ENCODE measurements around the gene IFITM5. TPM values are rescaled to one million over a fixed set of nuclear protein-coding genes. Genes with fewer than 3 reads are reported as not detected.

Gene IFITM5
- polyA plus RNA-seq, 1 donor from 2014 or later, result not detected

GRCh38 chr11:272931-273198 lies 26.5 kb downstream of the IFITM5 start:
- H3K27ac ChIP-seq (ENCODE audit: low read length), result no peak overlapping the region
- H3K4me2 ChIP-seq (ENCODE audit: low read length), result no peak overlapping the region
- H3K79me2 ChIP-seq (replicated peaks; ENCODE audit: insufficient read depth, low read length), result no peaks in the 10 kb centered on the region
- no peak for TF ChIP-seq CTCF (IDR thresholded peaks at IDR 0.05; ENCODE audit: poor library complexity, severe bottlenecking)
- H3K27me3 ChIP-seq (ENCODE audit: insufficient read depth, low read depth, low read length), result no peaks in the 10 kb centered on the region
- H3F3A ChIP-seq (ENCODE audit: insufficient read depth, low read length, poor library complexity, severe bottlenecking), result no peaks in the 10 kb centered on the region
- no peaks in the 10 kb centered on the region for H3K9me2 ChIP-seq (ENCODE audit: insufficient read depth, low read length)
- H3K9me3 ChIP-seq (ENCODE audit: low read length), result no peaks in the 10 kb centered on the region
- H3K9ac ChIP-seq (ENCODE audit: low read length), result no peak overlapping the region
- no peaks in the 10 kb centered on the region for H4K20me1 ChIP-seq (ENCODE audit: insufficient read depth)
- H3K36me3 ChIP-seq (ENCODE audit: insufficient read depth, low read length), result no peaks in the 10 kb centered on the region
- no peak overlapping the region for H3K4me3 ChIP-seq (ENCODE audit: low read length)
- H2AFZ ChIP-seq (ENCODE audit: low read depth, low read length), result no peak overlapping the region

- no peak for TF ChIP-seq TAF1 (IDR thresholded peaks at IDR 0.05; ENCODE audit: low read depth)
- TF ChIP-seq POLR2AphosphoS5 (IDR thresholded peaks at IDR 0.05), result no peak
- no peak for TF ChIP-seq RAD21 (conservative IDR thresholded peaks at IDR 0.05)
- TF ChIP-seq CTCF (IDR thresholded peaks at IDR 0.05; ENCODE audit: poor library complexity, severe bottlenecking), result no peak
- no peak for TF ChIP-seq MXI1 (conservative IDR thresholded peaks at IDR 0.05; ENCODE audit: poor library complexity, severe bottlenecking)
- no peak for TF ChIP-seq SMC3 (conservative IDR thresholded peaks at IDR 0.05; ENCODE audit: poor library complexity)
- TF ChIP-seq EZH2 (IDR thresholded peaks at IDR 0.05; ENCODE audit: borderline replicate concordance, insufficient read depth, low read length, poor library complexity, severe bottlenecking), result no peak
- no peak for TF ChIP-seq REST (IDR thresholded peaks at IDR 0.05; ENCODE audit: borderline replicate concordance)
- no peak for TF ChIP-seq EP300 (conservative IDR thresholded peaks at IDR 0.05; ENCODE audit: poor library complexity, severe bottlenecking)
- no peak overlapping the region for H3K27ac ChIP-seq (ENCODE audit: low read length)
- no peak overlapping the region for H3K4me3 ChIP-seq (ENCODE audit: low read length)
- no peaks in the 10 kb centered on the region for H3K36me3 ChIP-seq (ENCODE audit: insufficient read depth, low read length)
- H3K27me3 ChIP-seq (ENCODE audit: insufficient read depth, low read depth, low read length), result no peaks in the 10 kb centered on the region
- no peak overlapping the region for H2AFZ ChIP-seq (ENCODE audit: low read depth, low read length)
- no peak overlapping the region for H3K9ac ChIP-seq (ENCODE audit: low read length)
- no peaks in the 10 kb centered on the region for H3F3A ChIP-seq (ENCODE audit: insufficient read depth, low read length, poor library complexity, severe bottlenecking)
- H4K20me1 ChIP-seq (ENCODE audit: insufficient read depth), result no peaks in the 10 kb centered on the region
- no peaks in the 10 kb centered on the region for H3K9me3 ChIP-seq (ENCODE audit: low read length)
- no peak overlapping the region for H3K4me2 ChIP-seq (ENCODE audit: low read length)
- H3K79me2 ChIP-seq (replicated peaks; ENCODE audit: insufficient read depth, low read length), result no peaks in the 10 kb centered on the region
- H3K9me2 ChIP-seq (ENCODE audit: insufficient read depth, low read length), result no peaks in the 10 kb centered on the region
Observed at GRCh38 chr11:272195-272930, 27.0 kb downstream of the IFITM5 start.
